AG09309 (cell line): Measurements from ENCODE around the gene TMIGD2.

Experiments used
- DNase-seq: peaks from one replicate; pipeline ENCODE4 v3.0.0-alpha.2; 2010; ENCODE audit warnings: low read depth
- H3K4me3 ChIP-seq: 2 replicates; pipeline ENCODE4 v1.5.1; 2011; ENCODE audit warnings: mild to moderate bottlenecking, low read depth, low read length, moderate library complexity; ENCODE audit not compliant: control insufficient read depth
- TF ChIP-seq, protein P1 (sequence below): IDR thresholded peaks from 2 replicates; pipeline ENCODE4 v1.5.1; 2011; ENCODE audit warnings: mild to moderate bottlenecking, low read depth, low read length, inconsistent platforms; ENCODE audit not compliant: insufficient read depth, control insufficient read depth; ENCODE audit errors: missing control alignments

Gene TMIGD2

DNA sequence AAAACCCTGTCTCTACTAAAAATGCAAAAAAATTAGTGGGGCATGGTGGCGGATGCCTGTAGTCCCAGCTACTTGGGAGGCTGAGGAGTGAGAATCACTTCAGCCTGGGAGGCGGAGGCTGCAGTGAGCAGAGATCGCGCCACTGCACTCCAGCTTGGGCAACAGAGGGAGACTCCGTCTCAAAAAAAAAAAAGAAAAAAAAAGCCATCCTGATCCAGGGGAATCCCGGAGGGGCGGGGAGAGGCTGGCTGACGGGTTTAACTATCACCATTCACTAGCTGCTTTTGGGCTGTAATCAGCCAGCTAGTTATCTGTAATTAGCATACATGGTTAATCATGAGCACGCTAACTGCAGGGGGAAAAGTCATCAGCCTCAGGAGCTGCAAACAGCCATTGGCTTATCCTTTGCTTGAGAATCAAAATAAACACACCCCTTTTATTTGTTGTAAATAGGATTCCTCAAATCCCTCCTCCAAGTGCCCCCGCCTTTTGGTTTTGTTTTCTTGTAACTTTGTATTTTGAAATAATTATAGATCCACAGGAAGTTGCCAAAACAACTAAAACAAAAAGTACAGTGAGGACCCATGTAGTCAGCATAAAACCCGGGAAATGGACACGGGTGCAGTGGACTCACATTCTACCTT is 11.8 kb upstream of the TMIGD2 start:
- DNase-seq = no peak
- H3K4me3 ChIP-seq = no peak overlapping the region
- TF ChIP-seq, protein P1, sequence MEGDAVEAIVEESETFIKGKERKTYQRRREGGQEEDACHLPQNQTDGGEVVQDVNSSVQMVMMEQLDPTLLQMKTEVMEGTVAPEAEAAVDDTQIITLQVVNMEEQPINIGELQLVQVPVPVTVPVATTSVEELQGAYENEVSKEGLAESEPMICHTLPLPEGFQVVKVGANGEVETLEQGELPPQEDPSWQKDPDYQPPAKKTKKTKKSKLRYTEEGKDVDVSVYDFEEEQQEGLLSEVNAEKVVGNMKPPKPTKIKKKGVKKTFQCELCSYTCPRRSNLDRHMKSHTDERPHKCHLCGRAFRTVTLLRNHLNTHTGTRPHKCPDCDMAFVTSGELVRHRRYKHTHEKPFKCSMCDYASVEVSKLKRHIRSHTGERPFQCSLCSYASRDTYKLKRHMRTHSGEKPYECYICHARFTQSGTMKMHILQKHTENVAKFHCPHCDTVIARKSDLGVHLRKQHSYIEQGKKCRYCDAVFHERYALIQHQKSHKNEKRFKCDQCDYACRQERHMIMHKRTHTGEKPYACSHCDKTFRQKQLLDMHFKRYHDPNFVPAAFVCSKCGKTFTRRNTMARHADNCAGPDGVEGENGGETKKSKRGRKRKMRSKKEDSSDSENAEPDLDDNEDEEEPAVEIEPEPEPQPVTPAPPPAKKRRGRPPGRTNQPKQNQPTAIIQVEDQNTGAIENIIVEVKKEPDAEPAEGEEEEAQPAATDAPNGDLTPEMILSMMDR = no peak

DNA sequence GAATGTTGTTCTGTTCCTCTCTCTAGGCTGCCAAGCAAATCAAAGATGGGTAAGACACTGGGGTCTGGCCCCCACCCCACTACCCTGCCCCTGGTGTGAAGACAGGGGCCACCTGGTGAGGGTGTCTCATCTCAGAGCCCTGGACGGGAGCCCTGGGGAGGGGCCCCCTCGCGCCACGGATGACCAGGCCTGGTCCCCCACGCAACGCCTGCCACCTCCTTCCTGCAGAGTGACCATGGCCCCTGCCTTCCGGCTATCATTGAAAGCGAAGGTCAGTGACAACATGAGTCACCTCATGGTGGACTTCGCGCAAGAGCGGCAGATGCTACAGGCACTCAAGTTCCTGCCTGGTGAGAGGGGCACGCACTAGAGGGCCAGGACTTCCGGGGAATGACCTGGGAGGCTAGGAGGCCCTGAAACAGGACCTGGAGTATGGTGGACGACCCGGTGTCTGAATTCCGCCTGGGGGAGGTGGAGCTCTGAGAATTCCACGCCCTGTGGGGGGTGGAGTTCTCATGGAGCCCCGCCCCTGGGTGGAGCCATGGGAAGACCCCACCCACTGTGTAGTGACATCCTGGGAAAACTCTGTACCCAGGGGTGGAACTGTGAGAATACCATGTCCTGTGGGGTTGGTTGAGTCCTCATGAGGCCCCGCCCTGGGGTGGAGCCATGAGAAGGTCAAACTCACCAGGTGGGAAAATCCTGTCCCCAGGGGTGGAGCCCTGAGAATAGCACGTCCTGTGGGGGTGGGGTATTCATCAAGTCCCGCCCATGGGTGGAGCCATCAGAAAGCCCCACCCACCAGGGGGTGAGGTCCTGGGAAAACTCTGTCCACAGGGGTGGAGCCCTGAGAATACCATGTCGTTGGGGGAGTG is 8.3 kb upstream of the TMIGD2 start:
- no peak overlapping the region for H3K4me3 ChIP-seq
- TF ChIP-seq, protein P1 = no peak
- DNase-seq = no peak

DNA sequence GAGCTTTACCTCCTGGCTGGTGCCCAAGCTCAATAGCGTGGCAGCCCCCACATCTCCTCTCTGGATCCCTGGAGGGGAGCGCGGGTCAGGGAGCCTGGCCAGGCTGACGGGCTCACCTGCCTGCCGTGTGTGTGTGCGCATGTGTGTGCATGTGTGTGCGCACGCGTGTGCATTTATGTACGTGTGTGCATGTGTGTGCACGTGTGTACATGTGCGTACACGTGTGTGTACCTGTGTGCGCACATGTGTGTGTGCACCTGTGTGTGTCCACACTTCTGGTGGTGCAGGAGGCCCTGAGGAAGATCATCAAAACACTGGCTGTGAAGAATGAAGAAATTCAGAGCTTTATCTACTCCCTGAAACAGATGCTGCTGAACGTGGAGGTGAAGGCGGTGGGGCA is 3.5 kb upstream of the TMIGD2 start:
- no peak for DNase-seq
- H3K4me3 ChIP-seq = no peak overlapping the region
- TF ChIP-seq, protein P1 = no peak

DNA sequence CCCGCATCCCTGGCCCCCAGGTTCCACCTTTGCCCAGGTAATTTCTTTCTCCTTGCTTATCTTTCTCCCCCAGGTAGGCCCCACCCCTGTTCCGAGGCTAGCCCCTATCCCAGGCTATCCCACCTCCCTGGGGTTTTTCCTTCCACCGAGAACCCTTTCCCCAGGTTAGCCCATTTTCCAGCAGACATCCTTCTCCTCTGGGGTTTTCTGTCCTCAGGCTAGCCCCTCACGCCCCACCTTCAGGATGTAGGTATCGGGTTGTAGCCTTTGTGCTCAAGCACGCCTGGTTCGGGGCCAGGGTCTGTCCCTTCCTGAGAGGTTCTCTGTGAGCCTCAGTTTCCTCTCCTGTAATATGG is 3.0 kb upstream of the TMIGD2 start:
- no peak overlapping the region for H3K4me3 ChIP-seq
- TF ChIP-seq, protein P1 = no peak
- no peak for DNase-seq

DNA sequence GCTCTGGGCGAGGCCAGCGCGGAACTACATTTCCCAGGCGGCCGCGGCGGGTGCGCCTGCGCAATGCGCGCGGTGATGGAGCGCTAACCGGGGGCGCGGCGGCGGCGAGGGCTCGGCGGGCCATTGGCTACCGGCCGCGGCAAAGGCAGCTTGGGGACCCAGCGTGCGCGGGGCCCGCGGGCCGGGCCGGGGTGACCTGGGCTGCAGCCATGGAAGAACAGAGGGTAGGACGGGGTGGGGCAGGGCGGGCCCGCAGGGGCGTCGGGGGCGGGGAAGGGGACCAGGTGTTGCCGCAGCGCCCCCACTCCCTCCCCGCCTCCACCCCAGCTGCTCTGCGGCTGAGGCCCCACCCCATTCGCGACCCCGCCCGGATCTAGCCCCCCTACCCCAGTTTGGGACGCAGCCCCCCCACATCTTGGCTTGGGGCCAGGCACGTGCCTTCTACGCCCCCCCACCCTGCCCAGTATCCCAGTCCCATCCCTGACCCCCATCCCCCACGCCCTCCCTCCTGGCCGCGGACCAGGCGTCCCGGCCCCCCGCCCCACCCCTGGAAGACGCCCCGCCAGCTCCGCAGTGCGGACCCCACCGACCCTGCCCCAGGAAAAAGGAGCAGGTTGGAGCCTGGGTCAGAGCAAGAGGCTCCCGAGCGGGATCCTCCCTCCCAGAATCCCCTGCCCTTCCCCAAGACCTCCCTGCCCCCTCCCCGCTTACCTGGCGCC is 2.5 kb upstream of the TMIGD2 start, which contains the start of gene FSD1:
FSD1 (plus strand) TSS at position 61 of the 719 bp plus-strand sequence; CDS start at position 210, 149 bp downstream.
- H3K4me3 ChIP-seq = peak within 1 kb of the TSS; percentile 25
- TF ChIP-seq, protein P1 = no peak
- DNase-seq = no peak

DNA sequence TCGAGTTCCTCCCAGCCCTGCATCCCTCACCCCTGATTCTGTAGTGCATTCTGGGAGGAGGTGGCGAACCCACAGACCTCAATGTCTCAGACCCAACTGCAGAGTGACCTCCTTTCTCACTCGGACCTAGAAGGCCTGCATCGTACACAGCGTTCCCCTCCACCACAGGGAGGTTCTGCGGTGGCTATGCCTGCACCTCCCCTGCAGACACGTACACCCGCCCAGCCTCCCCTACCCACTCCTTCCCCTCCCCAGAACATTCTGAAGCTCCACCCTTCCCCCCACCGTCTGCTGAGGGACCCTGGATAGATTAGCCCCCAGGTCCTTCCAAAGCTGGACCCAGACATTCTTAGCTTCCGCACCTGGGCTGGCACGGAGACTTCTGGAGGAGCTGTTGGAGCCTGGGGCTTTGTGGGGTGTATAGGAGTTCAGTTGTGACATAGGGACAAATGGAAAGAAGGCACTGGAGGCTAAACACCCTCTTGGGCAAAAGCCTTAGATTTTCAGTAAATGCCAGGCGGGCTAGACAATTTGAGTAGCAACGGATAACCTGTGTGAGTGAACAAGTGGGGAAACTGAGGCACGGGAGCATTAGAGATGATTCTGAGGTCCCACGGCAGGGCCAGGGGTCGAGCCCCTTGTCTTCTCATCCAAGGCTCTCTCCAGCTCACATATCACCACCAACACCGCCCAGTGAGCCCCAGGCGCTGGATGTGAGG is 1.8 kb upstream of the TMIGD2 start:
- H3K4me3 ChIP-seq = no peak overlapping the region
- TF ChIP-seq, protein P1 = no peak
- DNase-seq = no peak
